Thyroid gland (tissue), 4 donors: Measurements from ENCODE around the gene NCR3LG1. TPM values are rescaled to one million over a fixed set of nuclear protein-coding genes. Genes with fewer than 3 reads are reported as not detected.
A peak's percentile ranks its signal among the peaks of the same experiment; 100 is the strongest.

Experiments
- DNase-seq, 2 donors: peaks; one replicate each; pipeline ENCODE4 v3.0.0-alpha.2; 2019
- H3K27ac ChIP-seq, 3 donors: fragments of 200-600 bp; sonication (generic); 1 replicate in 2 of 3; 2 replicates in 1 of 3; pipeline ENCODE4 v1.5.1; 2016 to 2019; ENCODE audit warnings: mild to moderate bottlenecking in 1 of 3, moderate library complexity in 1 of 3
- H3K27me3 ChIP-seq: fragments of 200-600 bp; sonication (generic); one replicate; pipeline ENCODE4 v1.5.1; 2019
- H3K36me3 ChIP-seq, 2 donors: fragments of 200-600 bp; sonication (generic); one replicate each; pipeline ENCODE4 v1.5.1; 2016 to 2019
- H3K4me1 ChIP-seq, 2 donors: fragments of 200-600 bp; sonication (generic); one replicate each; pipeline ENCODE4 v1.5.1; 2017 to 2019
- H3K4me3 ChIP-seq, 3 donors: fragments of 200-600 bp; sonication (generic); replicated peaks in 1 of 3; 1 replicate in 2 of 3; 2 replicates in 1 of 3; pipeline ENCODE4 v1.5.1; 2016; ENCODE audit warnings: mild to moderate bottlenecking in 1 of 3
- H3K9me3 ChIP-seq: fragments of 200-600 bp; sonication (generic); one replicate; pipeline ENCODE4 v1.5.1; 2017
- POLR2A ChIP-seq, 2 donors: fragments of 450-650 bp; IDR thresholded peaks; one replicate each; pipeline ENCODE4 v1.6.1; 2017; ENCODE audit warnings: antibody characterized with exemption in 2 of 2, mild to moderate bottlenecking in 2 of 2, moderate library complexity in 1 of 2
- WGBS, 2 donors: methylation state at CpG; one replicate each; pipeline ENCODE4 v1.1.5; 2017; 5-methylcytosine and 5-hydroxymethylcytosine counted together
- intact Hi-C: fragments of 100-400 bp; cut with DNase I; formaldehyde crosslinking; loops from one replicate; pipeline ENCODE4 v1.15.1; 2023
- total RNA-seq, 4 donors: library from RNA; depleted of rRNA; stranded (reverse); fragments of >200 nt; gene quantifications; one replicate each; pipeline ENCODE4 v1.2.3, GENCODE V29; 2016
- TF ChIP-seq, protein P1 (sequence below), 6 experiments: fragments of 200-600 bp in 3 of 6; fragments of 450-650 bp in 3 of 6; sonication (generic) in 3 of 6; IDR thresholded peaks; one replicate each; pipeline ENCODE4 v1.5.1; 2016 to 2019; ENCODE audit warnings: antibody characterized with exemption in 6 of 6, mild to moderate bottlenecking in 2 of 6, inconsistent platforms in 1 of 6, moderate library complexity in 1 of 6

NCR3LG1 gene
- total RNA-seq, 4 donors from 2014 or later = 2.8 to 7.8 (median 7.2) TPM

DNA sequence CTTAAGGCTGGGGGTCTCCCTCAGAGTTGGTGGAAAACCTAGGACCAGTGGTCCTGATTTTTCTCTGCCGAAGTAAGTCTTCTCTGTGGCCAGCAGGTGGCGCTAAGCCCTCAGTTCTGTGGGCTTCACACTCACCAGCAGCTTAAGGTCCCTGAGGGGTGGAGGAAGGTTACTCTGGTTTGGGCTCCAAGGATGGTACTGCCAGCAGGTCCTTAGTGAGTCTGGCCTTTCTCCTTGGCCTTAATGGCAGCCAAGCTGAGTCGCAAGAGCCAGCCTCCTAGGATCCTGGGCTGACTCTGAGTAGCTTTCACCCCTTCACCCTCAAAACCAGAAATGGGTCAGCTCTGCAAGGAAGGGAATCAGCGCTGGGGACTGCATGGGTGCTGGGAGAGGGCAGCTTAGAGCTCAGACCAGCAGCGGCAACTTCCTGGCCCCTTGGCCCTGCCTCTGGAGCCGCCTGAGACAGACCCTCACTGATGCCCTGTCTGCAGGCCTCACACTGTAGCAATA is 32.5 kb downstream of the NCR3LG1 start:
- Histone ChIP-seq H3K27ac (no peak overlapping the region), H3K4me3 (no peak overlapping the region), H3K27me3 (no peaks in the 10 kb centered on the region), H3K9me3 (no peaks in the 10 kb centered on the region), H3K36me3 (no peaks in the 10 kb centered on the region), H3K4me1 (peaks cover 14 to 26% of the 10 kb centered on the region in 2 donors)
- TF ChIP-seq, protein P1, sequence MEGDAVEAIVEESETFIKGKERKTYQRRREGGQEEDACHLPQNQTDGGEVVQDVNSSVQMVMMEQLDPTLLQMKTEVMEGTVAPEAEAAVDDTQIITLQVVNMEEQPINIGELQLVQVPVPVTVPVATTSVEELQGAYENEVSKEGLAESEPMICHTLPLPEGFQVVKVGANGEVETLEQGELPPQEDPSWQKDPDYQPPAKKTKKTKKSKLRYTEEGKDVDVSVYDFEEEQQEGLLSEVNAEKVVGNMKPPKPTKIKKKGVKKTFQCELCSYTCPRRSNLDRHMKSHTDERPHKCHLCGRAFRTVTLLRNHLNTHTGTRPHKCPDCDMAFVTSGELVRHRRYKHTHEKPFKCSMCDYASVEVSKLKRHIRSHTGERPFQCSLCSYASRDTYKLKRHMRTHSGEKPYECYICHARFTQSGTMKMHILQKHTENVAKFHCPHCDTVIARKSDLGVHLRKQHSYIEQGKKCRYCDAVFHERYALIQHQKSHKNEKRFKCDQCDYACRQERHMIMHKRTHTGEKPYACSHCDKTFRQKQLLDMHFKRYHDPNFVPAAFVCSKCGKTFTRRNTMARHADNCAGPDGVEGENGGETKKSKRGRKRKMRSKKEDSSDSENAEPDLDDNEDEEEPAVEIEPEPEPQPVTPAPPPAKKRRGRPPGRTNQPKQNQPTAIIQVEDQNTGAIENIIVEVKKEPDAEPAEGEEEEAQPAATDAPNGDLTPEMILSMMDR (IDR thresholded peaks at IDR 0.05) = peak; percentile 80 to 96 (median 88)
- no peak for TF ChIP-seq POLR2A (IDR thresholded peaks at IDR 0.05)
- 47 to 52% methylated on average over 6 of the region's 6 CpGs for WGBS, 2 donors
- peak; percentile 83 to 93 for DNase-seq
- intact Hi-C loops = loop anchor here (2.0 kb wide), 1 partner anchor 121 kb away; no protein-coding TSS in a partner anchor

DNA sequence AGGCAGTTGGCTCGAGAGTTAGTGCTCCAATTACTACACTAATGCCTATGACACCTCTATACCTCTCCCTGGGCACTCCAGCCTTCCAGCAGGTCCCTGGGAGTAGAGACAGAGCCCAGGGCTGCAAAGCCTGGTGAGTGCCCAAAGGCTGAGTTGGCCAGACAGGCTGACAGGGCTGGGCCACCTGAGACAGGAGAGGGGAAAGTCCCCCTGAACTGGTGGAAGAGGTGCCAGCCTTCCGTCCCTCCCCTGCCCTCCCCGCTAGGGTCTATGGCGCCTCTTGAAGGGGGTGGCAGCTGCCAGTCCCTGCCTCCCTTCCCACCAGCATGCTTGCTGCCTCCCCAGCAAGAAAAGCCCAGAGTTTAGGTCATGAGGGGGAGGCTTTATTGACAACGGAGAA is 33.9 kb downstream of the NCR3LG1 start:
- H3K27ac ChIP-seq = peak overlapping the region; percentile 71 to 89 (median 73)
- H3K27me3 ChIP-seq = no peaks in the 10 kb centered on the region
- no peaks in the 10 kb centered on the region for H3K9me3 ChIP-seq
- no peak for DNase-seq
- no peak for TF ChIP-seq POLR2A (IDR thresholded peaks at IDR 0.05)
- TF ChIP-seq, protein P1 (IDR thresholded peaks at IDR 0.05) = no peak
- intact Hi-C loops = loop anchor here (2.0 kb wide), 1 partner anchor 119 kb away; no protein-coding TSS in a partner anchor
- no peaks in the 10 kb centered on the region for H3K36me3 ChIP-seq
- H3K4me1 ChIP-seq = peaks cover 17 to 30% of the 10 kb centered on the region in 2 donors
- H3K4me3 ChIP-seq = no peak overlapping the region
- 85 to 88% methylated on average over 3 to 5 of the region's 5 CpGs for WGBS, 2 donors

DNA sequence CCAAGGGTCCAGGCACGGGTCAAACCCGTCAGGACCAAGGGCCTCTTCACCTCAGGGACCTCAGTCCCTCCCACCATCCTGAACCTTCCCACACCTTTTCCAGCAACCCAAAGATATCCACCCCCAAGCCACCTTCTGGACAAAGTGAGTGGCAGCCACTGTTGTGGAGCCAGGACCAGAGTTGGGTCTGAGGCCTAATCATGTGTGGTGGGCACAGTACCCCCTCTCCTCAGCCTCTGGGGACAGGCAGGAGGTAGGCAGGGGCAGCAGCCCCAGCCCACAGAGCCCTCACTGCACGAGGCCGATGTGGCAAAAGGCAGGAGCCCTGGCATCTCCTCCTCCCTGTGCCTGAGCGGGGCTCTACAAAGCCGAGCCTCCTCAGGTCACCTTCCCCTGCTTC is 34.3 kb downstream of the NCR3LG1 start:
- Histone ChIP-seq H3K27me3 (no peaks in the 10 kb centered on the region), H3K4me1 (peaks cover 17 to 30% of the 10 kb centered on the region in 2 donors), H3K36me3 (no peaks in the 10 kb centered on the region), H3K9me3 (no peaks in the 10 kb centered on the region), H3K4me3 (peak overlapping the region in 1 of 3 donors; percentile 5), H3K27ac (peak overlapping the region; percentile 71 to 89 (median 73))
- no peak for DNase-seq
- TF ChIP-seq, protein P1 (IDR thresholded peaks at IDR 0.05) = no peak
- no peak for TF ChIP-seq POLR2A (IDR thresholded peaks at IDR 0.05)
- WGBS, 2 donors = 36 to 61% methylated on average over 2 of the region's 6 CpGs
- intact Hi-C loops = loop anchor here (2.0 kb wide), 1 partner anchor 119 kb away; no protein-coding TSS in a partner anchor

DNA sequence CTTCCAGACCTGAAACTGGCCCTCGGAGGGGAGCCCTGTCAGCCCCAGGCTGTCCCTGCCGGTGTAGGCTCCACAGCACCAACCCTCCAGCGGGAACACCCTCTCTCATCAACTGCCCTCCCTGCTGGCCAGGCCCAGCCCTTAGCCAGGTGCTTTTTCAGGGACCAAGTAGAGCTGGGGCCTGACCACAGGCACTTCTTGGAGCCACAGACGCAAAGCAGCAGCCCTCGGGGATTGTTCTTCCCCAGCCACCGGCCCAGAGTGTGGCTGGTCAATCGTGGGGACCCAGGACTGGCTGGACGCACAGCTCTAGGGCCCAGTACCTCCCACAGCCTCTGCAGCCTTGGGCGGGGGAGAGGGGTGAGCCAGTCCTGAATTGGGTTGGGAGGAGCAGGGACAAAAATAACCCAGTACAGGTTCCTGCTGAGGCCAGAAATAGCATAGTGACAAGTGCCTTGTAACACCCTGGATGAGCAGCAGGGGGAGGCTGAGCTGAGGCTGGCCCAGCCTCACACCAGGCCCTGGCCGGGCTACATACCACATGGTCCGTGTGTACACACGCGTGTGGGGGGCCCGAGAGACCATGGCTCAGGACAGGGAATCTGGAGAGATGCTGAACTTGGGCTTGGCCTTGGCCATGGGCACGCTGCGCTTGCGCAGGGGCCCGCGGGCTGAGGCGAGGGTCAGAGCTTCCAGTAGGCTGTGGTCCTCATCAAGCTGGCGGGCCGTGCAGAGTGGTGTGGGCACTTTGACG is 34.9 kb downstream of the NCR3LG1 start:
- 30 to 54% methylated on average over 9 to 15 of the region's 23 CpGs for WGBS, 2 donors
- Histone ChIP-seq H3K27me3 (no peaks in the 10 kb centered on the region), H3K36me3 (no peaks in the 10 kb centered on the region), H3K9me3 (no peaks in the 10 kb centered on the region), H3K27ac (peak overlapping the region; percentile 71 to 89 (median 73)), H3K4me1 (peaks cover 17 to 30% of the 10 kb centered on the region in 2 donors), H3K4me3 (peak overlapping the region in 1 of 3 donors; percentile 5)
- intact Hi-C loops = no loop called here
- TF ChIP-seq, protein P1 (IDR thresholded peaks at IDR 0.05) = peak; percentile 34 to 88 (median 72)
- TF ChIP-seq POLR2A (IDR thresholded peaks at IDR 0.05) = peak in 1 of 2 donors; percentile 49
- DNase-seq = peak; percentile 76 to 85

DNA sequence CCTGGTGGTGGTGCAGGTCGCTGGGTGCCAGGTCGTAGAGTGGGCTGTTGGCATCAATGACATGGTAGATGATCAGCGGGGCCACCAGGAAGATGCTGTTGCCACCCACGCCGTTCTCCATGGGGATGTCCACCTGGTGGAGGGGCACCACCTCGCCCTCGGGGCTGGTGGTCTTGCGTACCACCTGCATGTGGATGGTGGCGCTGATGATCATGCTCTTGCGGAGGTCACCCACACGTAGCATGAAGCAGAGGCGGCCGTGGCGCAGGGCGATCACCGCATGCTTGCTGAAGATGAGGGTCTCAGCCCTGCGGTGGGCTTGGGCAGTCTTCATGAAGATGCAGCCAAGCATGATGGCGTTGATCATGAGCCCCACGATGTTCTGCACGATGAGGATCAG is 35.7 kb downstream of the NCR3LG1 start:
- Histone ChIP-seq H3K27ac (peak overlapping the region in 1 of 3 donors; percentile 71), H3K4me1 (peaks cover 17 to 30% of the 10 kb centered on the region in 2 donors), H3K27me3 (no peaks in the 10 kb centered on the region), H3K9me3 (no peaks in the 10 kb centered on the region), H3K4me3 (no peak overlapping the region), H3K36me3 (no peaks in the 10 kb centered on the region)
- WGBS, 2 donors = 97 to 98% methylated on average over 18 to 20 of the region's 20 CpGs
- DNase-seq = no peak
- intact Hi-C loops = no loop called here
- TF ChIP-seq, protein P1 (IDR thresholded peaks at IDR 0.05) = no peak
- no peak for TF ChIP-seq POLR2A (IDR thresholded peaks at IDR 0.05)
